PFSK-1 (cell line): ENCODE results near the gene HEXB.

Experiments used
- FOXP2 ChIP-seq: optimal IDR thresholded peaks from 2 replicates; pipeline ENCODE3; 2011; ENCODE audit warnings: borderline replicate concordance, control low read depth, inconsistent platforms; ENCODE audit not compliant: insufficient read depth; ENCODE audit errors: extremely low read length, extremely low read depth
- POLR2AphosphoS5 ChIP-seq: IDR thresholded peaks from 2 replicates; pipeline ENCODE4 v1.6.1; 2012; ENCODE audit warnings: low read depth, mild to moderate bottlenecking, control low read depth, low read length, moderate library complexity
- REST ChIP-seq, 2 experiments: IDR thresholded peaks; 2 replicates each; pipeline versions ENCODE4 v1.6.1 to v1.8.0; 2011 to 2012; ENCODE audit warnings: low read depth in 2 of 2, low read length in 2 of 2, control low read depth in 1 of 2, inconsistent platforms in 1 of 2, mild to moderate bottlenecking in 1 of 2, moderate library complexity in 1 of 2; ENCODE audit not compliant: insufficient read depth in 1 of 2
- SIN3A ChIP-seq: IDR thresholded peaks from 2 replicates; pipeline ENCODE4 v1.6.1; 2012; ENCODE audit warnings: mild to moderate bottlenecking, low read length, moderate library complexity, borderline replicate concordance; ENCODE audit not compliant: insufficient read depth
- TAF1 ChIP-seq: IDR thresholded peaks from 2 replicates; pipeline ENCODE4 v1.6.1; 2012; ENCODE audit warnings: low read length, control low read depth, borderline replicate concordance; ENCODE audit not compliant: insufficient read depth

HEXB gene

GRCh38 chr5:74738406-74738805 lies 53.4 kb downstream of the HEXB start:
- TF ChIP-seq REST (IDR thresholded peaks at IDR 0.05; ENCODE audit: insufficient read depth in 1 of 2, low read depth in 2 of 2, low read length in 2 of 2) (no peak), FOXP2 (no peak), POLR2AphosphoS5 (no peak), TAF1 (no peak), SIN3A (no peak)

DNA sequence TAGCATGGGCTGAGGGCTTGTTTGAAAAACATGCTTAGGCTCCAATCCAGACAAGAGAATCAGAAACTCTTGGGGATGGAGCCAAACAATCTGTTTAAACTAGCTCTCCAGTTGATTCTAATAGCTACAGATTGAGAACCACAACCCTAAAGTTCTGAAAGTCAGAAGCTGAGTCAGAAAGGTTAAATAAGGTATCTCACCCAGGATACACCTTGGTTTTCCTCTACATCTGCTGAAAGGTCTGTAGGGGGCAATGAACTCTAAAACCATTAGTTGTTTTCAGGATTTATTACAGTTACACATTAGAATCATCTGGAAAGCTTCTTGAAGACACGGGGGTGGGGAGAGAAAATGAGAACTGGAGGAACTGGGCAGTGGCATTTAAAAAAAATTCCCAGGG lies 76.2 kb downstream of the HEXB start:
- TF ChIP-seq TAF1 (no peak), REST (IDR thresholded peaks at IDR 0.05; ENCODE audit: insufficient read depth in 1 of 2, low read depth in 2 of 2, low read length in 2 of 2) (no peak), POLR2AphosphoS5 (no peak), FOXP2 (no peak), SIN3A (no peak)

- TF ChIP-seq FOXP2 (no peak), POLR2AphosphoS5 (no peak), SIN3A (no peak), TAF1 (no peak), REST (IDR thresholded peaks at IDR 0.05; ENCODE audit: insufficient read depth in 1 of 2, low read depth in 2 of 2, low read length in 2 of 2) (no peak)
Observed at GRCh38 chr5:74762599-74762998, 77.6 kb downstream of the HEXB start.

DNA sequence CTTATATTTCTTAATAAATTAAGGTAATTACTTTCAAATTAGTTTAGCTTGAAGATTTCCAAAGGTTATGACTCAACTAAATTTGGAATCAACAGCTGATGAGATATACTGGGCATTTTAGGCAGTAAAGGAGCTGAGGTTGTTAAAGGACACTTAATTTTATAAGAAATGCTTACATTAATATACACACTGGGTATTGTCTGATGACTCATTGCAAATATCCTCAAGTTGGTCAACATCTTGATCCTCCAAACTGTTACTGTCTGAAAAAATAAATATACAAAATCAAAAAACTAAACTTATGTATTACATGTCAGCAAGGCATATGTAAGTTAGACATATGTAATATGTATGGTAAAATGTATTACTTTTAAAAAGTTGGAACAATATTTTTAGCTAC lies 78.5 kb downstream of the HEXB start:
- TF ChIP-seq TAF1 (no peak), SIN3A (no peak), POLR2AphosphoS5 (no peak), REST (IDR thresholded peaks at IDR 0.05; ENCODE audit: insufficient read depth in 1 of 2, low read depth in 2 of 2, low read length in 2 of 2) (no peak), FOXP2 (no peak)

GRCh38 chr5:74765201-74765600 lies 80.2 kb downstream of the HEXB start:
- TF ChIP-seq TAF1 = no peak
